K562 (cell line): Measurements from ENCODE around the gene SNRPD2. TPM values are rescaled to one million over a fixed set of nuclear protein-coding genes. Genes with fewer than 3 reads are reported as not detected.

Experiments
- CTBP1 ChIP-seq: fragments of 450-650 bp; IDR thresholded peaks from 2 replicates; pipeline ENCODE4 v1.6.1; 2016; ENCODE audit warnings: borderline replicate concordance
- MECOM ChIP-seq: fragments of 250-450 bp; sonication (Bioruptor Pico); IDR thresholded peaks from 2 replicates; pipeline ENCODE4 v1.8.0; 2022; ENCODE audit warnings: inconsistent platforms
- NR4A1 ChIP-seq, 2 experiments: fragments of 250-450 bp in 1 of 2; fragments of 450-650 bp in 1 of 2; sonication (Bioruptor Pico) in 1 of 2; IDR thresholded peaks; 2 replicates each; pipeline versions ENCODE4 v1.4.0 to v1.6.1; 2016 to 2020; ENCODE audit warnings: mild to moderate bottlenecking in 2 of 2, missing compliant biosample characterization in 1 of 2, missing genetic modification characterization in 1 of 2, moderate library complexity in 1 of 2
- SIX5 ChIP-seq, 2 experiments: IDR thresholded peaks; 2 replicates each; pipeline ENCODE4 v1.6.1; 2011; ENCODE audit warnings: low read length in 2 of 2, borderline replicate concordance in 1 of 2, low read depth in 1 of 2, mild to moderate bottlenecking in 1 of 2, moderate library complexity in 1 of 2; ENCODE audit not compliant: insufficient read depth in 1 of 2
- ZNF121 ChIP-seq: sonication (generic); formaldehyde crosslinking; conservative IDR thresholded peaks from 2 replicates; pipeline ENCODE4 v1.8.0; 2022; ENCODE audit warnings: missing genetic modification reagents
- ZNF224 ChIP-seq: sonication (generic); formaldehyde crosslinking; IDR thresholded peaks from 2 replicates; pipeline ENCODE4 v1.8.0; 2022; ENCODE audit warnings: mild to moderate bottlenecking, missing genetic modification reagents
- ZNF764 ChIP-seq: fragments of 250-450 bp; sonication (Bioruptor Pico); IDR thresholded peaks from 2 replicates; pipeline ENCODE4 v1.4.0; 2020; ENCODE audit warnings: low read depth, mild to moderate bottlenecking, moderate library complexity
- ZNF79 ChIP-seq: fragments of 250-450 bp; sonication (Bioruptor Pico); IDR thresholded peaks from 2 replicates; pipeline ENCODE4 v1.4.0; 2020; ENCODE audit warnings: low read depth, mild to moderate bottlenecking, moderate library complexity
- polyA plus RNA-seq, 8 experiments: library from polyadenylated mRNA; depleted of rRNA in 4 of 8; stranded (reverse) in 5 of 8; unstranded in 3 of 8; fragments of >200 nt; fragmentation: Nextera tagmentation in 2 of 8; fragmentation: Illumina TruSeq in 1 of 8; extraction: Ambion mirVana in 2 of 8; extraction: Trizol in 1 of 8; gene quantifications; 2 replicates each; pipeline versions ENCODE4 v1.2.1 to v1.2.3, GENCODE V29; 2011 to 2014; ENCODE audit warnings: inconsistent platforms in 1 of 8, missing spikeins in 1 of 8
- total RNA-seq, 7 experiments: library from RNA; depleted of rRNA in 6 of 7; stranded (reverse); fragments of >200 nt in 6 of 7; fragmentation: Illumina TruSeq in 2 of 7; extraction: Trizol in 2 of 7; gene quantifications; 2 replicates each; pipeline versions ENCODE4 v1.2.1 to v1.2.3, GENCODE V29; 2011 to 2021; ENCODE audit warnings: low replicate concordance in 1 of 7
- TF ChIP-seq, protein P1 (sequence below), 2 experiments: fragments of 450-650 bp; IDR thresholded peaks; 2 replicates each; pipeline ENCODE4 v1.6.1; 2018; ENCODE audit warnings: mild to moderate bottlenecking in 2 of 2, low read depth in 1 of 2; ENCODE audit not compliant: partially characterized antibody in 2 of 2
- TF ChIP-seq, protein P2 (sequence below): sonication (generic); formaldehyde crosslinking; IDR thresholded peaks from 2 replicates; pipeline ENCODE4 v1.9.0; 2022; ENCODE audit warnings: mild to moderate bottlenecking, missing genetic modification reagents
- TF ChIP-seq, protein P3 (sequence below): fragments of 250-450 bp; sonication (Bioruptor Pico); IDR thresholded peaks from 2 replicates; pipeline ENCODE4 v1.5.0; 2020; ENCODE audit warnings: mild to moderate bottlenecking, borderline replicate concordance
- TF ChIP-seq, protein P4 (sequence below): fragments of 450-650 bp; IDR thresholded peaks from 2 replicates; pipeline ENCODE4 v1.6.1; 2016; ENCODE audit warnings: borderline replicate concordance

SNRPD2 gene
- total and polyA plus RNA-seq, 9 of the 15 experiments (the other 6 are each of a cell fraction or from before 2014, with no cell fraction given): 728 to 4,411 (median 1,029) TPM

GRCh38 chr19:45716359-45717130 lies 24.8 kb upstream of the SNRPD2 start (continued):
- TF ChIP-seq, protein P1, sequence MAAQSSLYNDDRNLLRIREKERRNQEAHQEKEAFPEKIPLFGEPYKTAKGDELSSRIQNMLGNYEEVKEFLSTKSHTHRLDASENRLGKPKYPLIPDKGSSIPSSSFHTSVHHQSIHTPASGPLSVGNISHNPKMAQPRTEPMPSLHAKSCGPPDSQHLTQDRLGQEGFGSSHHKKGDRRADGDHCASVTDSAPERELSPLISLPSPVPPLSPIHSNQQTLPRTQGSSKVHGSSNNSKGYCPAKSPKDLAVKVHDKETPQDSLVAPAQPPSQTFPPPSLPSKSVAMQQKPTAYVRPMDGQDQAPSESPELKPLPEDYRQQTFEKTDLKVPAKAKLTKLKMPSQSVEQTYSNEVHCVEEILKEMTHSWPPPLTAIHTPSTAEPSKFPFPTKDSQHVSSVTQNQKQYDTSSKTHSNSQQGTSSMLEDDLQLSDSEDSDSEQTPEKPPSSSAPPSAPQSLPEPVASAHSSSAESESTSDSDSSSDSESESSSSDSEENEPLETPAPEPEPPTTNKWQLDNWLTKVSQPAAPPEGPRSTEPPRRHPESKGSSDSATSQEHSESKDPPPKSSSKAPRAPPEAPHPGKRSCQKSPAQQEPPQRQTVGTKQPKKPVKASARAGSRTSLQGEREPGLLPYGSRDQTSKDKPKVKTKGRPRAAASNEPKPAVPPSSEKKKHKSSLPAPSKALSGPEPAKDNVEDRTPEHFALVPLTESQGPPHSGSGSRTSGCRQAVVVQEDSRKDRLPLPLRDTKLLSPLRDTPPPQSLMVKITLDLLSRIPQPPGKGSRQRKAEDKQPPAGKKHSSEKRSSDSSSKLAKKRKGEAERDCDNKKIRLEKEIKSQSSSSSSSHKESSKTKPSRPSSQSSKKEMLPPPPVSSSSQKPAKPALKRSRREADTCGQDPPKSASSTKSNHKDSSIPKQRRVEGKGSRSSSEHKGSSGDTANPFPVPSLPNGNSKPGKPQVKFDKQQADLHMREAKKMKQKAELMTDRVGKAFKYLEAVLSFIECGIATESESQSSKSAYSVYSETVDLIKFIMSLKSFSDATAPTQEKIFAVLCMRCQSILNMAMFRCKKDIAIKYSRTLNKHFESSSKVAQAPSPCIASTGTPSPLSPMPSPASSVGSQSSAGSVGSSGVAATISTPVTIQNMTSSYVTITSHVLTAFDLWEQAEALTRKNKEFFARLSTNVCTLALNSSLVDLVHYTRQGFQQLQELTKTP (IDR thresholded peaks at IDR 0.05; ENCODE audit: low read depth in 1 of 2, partially characterized antibody in 2 of 2): peak in 1 of 2 experiments; percentile 27
- TF ChIP-seq, protein P2, sequence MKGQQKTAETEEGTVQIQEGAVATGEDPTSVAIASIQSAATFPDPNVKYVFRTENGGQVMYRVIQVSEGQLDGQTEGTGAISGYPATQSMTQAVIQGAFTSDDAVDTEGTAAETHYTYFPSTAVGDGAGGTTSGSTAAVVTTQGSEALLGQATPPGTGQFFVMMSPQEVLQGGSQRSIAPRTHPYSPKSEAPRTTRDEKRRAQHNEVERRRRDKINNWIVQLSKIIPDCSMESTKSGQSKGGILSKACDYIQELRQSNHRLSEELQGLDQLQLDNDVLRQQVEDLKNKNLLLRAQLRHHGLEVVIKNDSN (CRISPR knock-in tag): no peak
- TF ChIP-seq, protein P3, sequence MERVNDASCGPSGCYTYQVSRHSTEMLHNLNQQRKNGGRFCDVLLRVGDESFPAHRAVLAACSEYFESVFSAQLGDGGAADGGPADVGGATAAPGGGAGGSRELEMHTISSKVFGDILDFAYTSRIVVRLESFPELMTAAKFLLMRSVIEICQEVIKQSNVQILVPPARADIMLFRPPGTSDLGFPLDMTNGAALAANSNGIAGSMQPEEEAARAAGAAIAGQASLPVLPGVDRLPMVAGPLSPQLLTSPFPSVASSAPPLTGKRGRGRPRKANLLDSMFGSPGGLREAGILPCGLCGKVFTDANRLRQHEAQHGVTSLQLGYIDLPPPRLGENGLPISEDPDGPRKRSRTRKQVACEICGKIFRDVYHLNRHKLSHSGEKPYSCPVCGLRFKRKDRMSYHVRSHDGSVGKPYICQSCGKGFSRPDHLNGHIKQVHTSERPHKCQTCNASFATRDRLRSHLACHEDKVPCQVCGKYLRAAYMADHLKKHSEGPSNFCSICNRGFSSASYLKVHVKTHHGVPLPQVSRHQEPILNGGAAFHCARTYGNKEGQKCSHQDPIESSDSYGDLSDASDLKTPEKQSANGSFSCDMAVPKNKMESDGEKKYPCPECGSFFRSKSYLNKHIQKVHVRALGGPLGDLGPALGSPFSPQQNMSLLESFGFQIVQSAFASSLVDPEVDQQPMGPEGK (CRISPR knock-in tag): 0 out of 2 replicates have a peak, but pooled peaks have one; percentile 55
- TF ChIP-seq NR4A1 (CRISPR knock-in tag; IDR thresholded peaks at IDR 0.05) (no peak), NR4A1 (tag; IDR thresholded peaks at IDR 0.05) (no peak), ZNF121 (CRISPR knock-in tag) (no peak), ZNF224 (no peak), MECOM (CRISPR knock-in tag) (0 out of 2 replicates have a peak, but pooled peaks have one; percentile 26), ZNF764 (no peak), CTBP1 (no peak), ZNF79 (no peak), SIX5 (IDR thresholded peaks at IDR 0.05; ENCODE audit: borderline replicate concordance in 1 of 2, insufficient read depth in 1 of 2, low read depth in 1 of 2, low read length in 2 of 2) (no peak)
- TF ChIP-seq, protein P4, sequence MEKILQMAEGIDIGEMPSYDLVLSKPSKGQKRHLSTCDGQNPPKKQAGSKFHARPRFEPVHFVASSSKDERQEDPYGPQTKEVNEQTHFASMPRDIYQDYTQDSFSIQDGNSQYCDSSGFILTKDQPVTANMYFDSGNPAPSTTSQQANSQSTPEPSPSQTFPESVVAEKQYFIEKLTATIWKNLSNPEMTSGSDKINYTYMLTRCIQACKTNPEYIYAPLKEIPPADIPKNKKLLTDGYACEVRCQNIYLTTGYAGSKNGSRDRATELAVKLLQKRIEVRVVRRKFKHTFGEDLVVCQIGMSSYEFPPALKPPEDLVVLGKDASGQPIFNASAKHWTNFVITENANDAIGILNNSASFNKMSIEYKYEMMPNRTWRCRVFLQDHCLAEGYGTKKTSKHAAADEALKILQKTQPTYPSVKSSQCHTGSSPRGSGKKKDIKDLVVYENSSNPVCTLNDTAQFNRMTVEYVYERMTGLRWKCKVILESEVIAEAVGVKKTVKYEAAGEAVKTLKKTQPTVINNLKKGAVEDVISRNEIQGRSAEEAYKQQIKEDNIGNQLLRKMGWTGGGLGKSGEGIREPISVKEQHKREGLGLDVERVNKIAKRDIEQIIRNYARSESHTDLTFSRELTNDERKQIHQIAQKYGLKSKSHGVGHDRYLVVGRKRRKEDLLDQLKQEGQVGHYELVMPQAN: peak; percentile 47; the same call in 1 of the 2 replicates
